Loucy (cell line): ENCODE results near the gene YIF1A.

ENCODE experiments used
- H2AFZ ChIP-seq: fragments of 200-600 bp; sonication (generic); 2 replicates; pipeline ENCODE4 v1.6.0; 2016; ENCODE audit warnings: antibody characterized with exemption, mild to moderate bottlenecking, low read length, moderate library complexity
- H3F3A ChIP-seq: fragments of 200-600 bp; 2 replicates; pipeline ENCODE4 v1.6.0; 2016; ENCODE audit warnings: antibody characterized with exemption, low read depth, mild to moderate bottlenecking
- H3K27me3 ChIP-seq: fragments of 200-600 bp; sonication (generic); 2 replicates; pipeline ENCODE4 v1.6.1; 2014; ENCODE audit warnings: low read length, mild to moderate bottlenecking; ENCODE audit not compliant: insufficient read depth, poor library complexity, severe bottlenecking
- H3K36me3 ChIP-seq: fragments of 200-600 bp; sonication (generic); 2 replicates; pipeline ENCODE4 v1.6.1; 2016; ENCODE audit warnings: low read length; ENCODE audit not compliant: insufficient read depth
- H3K4me1 ChIP-seq: fragments of 200-600 bp; sonication (generic); 2 replicates; pipeline ENCODE4 v1.5.1; 2014; ENCODE audit warnings: low read length, mild to moderate bottlenecking; ENCODE audit not compliant: insufficient read depth, poor library complexity, severe bottlenecking
- H3K4me2 ChIP-seq: fragments of 200-600 bp; sonication (generic); 2 replicates; pipeline ENCODE4 v1.6.0; 2014; ENCODE audit warnings: antibody characterized with exemption, low read length, low read depth, mild to moderate bottlenecking; ENCODE audit not compliant: poor library complexity, severe bottlenecking
- H3K4me3 ChIP-seq: fragments of 200-600 bp; sonication (generic); 2 replicates; pipeline ENCODE4 v1.5.1; 2014; ENCODE audit warnings: low read length, mild to moderate bottlenecking, mixed read lengths; ENCODE audit not compliant: poor library complexity, severe bottlenecking
- H3K79me2 ChIP-seq: fragments of 200-600 bp; sonication (generic); 2 replicates; pipeline ENCODE4 v1.6.1; 2014; ENCODE audit warnings: low read length; ENCODE audit not compliant: insufficient read depth
- H3K9ac ChIP-seq: fragments of 200-600 bp; sonication (generic); 2 replicates; pipeline ENCODE4 v1.6.0; 2014; ENCODE audit warnings: mild to moderate bottlenecking, low read depth, low read length, moderate library complexity; ENCODE audit not compliant: poor library complexity, severe bottlenecking
- H3K9me2 ChIP-seq: fragments of 200-600 bp; sonication (generic); replicated peaks from 2 replicates; pipeline ENCODE4 v1.6.1; 2016; ENCODE audit warnings: low read depth, low read length, mixed read lengths
- H3K9me3 ChIP-seq: fragments of 200-600 bp; sonication (generic); 2 replicates; pipeline ENCODE4 v1.6.1; 2014; ENCODE audit warnings: mild to moderate bottlenecking, antibody characterized with exemption, low read length, low read depth; ENCODE audit not compliant: insufficient read depth
- H4K20me1 ChIP-seq: fragments of 200-600 bp; sonication (generic); 2 replicates; pipeline ENCODE4 v1.6.0; 2014; ENCODE audit warnings: antibody characterized with exemption, low read length, mild to moderate bottlenecking; ENCODE audit not compliant: insufficient read depth, poor library complexity, severe bottlenecking
- CTCF ChIP-seq: fragments of 200-600 bp; sonication (generic); conservative IDR thresholded peaks from 2 replicates; pipeline ENCODE4 v1.5.1; 2014; ENCODE audit warnings: mild to moderate bottlenecking, antibody characterized with exemption, low read length
- EZH2phosphoT487 ChIP-seq: fragments of 200-600 bp; IDR thresholded peaks from 2 replicates; pipeline ENCODE4 v1.6.1; 2018; ENCODE audit warnings: antibody characterized with exemption, mild to moderate bottlenecking, moderate library complexity, borderline replicate concordance

YIF1A gene

GRCh38 chr11:66318600-66318970 is 29.6 kb upstream of the YIF1A start:
- TF ChIP-seq EZH2phosphoT487 (no peak), CTCF (no peak)
- H3K9ac ChIP-seq, result peak overlapping the region; percentile 66
- no peaks in the 10 kb centered on the region for H3K9me2 ChIP-seq
- no peaks in the 10 kb centered on the region for H3K79me2 ChIP-seq
- no peaks in the 10 kb centered on the region for H3K27me3 ChIP-seq
- no peaks in the 10 kb centered on the region for H3K9me3 ChIP-seq
- H3K4me2 ChIP-seq, result peak overlapping the region; percentile 69
- H3K36me3 ChIP-seq, result no peaks in the 10 kb centered on the region
- no peaks in the 10 kb centered on the region for H3F3A ChIP-seq
- H3K4me3 ChIP-seq, result peak overlapping the region; percentile 58
- H4K20me1 ChIP-seq, result no peaks in the 10 kb centered on the region
- H3K4me1 ChIP-seq, result peaks cover 36% of the 10 kb centered on the region
- H2AFZ ChIP-seq, result peak overlapping the region; percentile 3; the same call in 1 of the 2 replicates

- no peaks in the 10 kb centered on the region for H3K27me3 ChIP-seq
- no peaks in the 10 kb centered on the region for H4K20me1 ChIP-seq
- peak overlapping the region; percentile 69 for H3K4me2 ChIP-seq
- H2AFZ ChIP-seq, result peak overlapping the region; percentile 18; the same call in 1 of the 2 replicates
- H3K9ac ChIP-seq, result peak overlapping the region; percentile 66
- H3F3A ChIP-seq, result no peaks in the 10 kb centered on the region
- no peaks in the 10 kb centered on the region for H3K9me3 ChIP-seq
- no peaks in the 10 kb centered on the region for H3K9me2 ChIP-seq
- H3K36me3 ChIP-seq, result no peaks in the 10 kb centered on the region
- TF ChIP-seq CTCF, result no peak
- no peak for TF ChIP-seq EZH2phosphoT487
- peaks cover 42% of the 10 kb centered on the region for H3K4me1 ChIP-seq
- no peaks in the 10 kb centered on the region for H3K79me2 ChIP-seq
- peak overlapping the region; percentile 58 for H3K4me3 ChIP-seq
Measured at GRCh38 chr11:66317723-66318599, 29.0 kb upstream of the YIF1A start.

GRCh38 chr11:66317322-66317722 is 28.4 kb upstream of the YIF1A start:
- Histone ChIP-seq H4K20me1 (no peaks in the 10 kb centered on the region), H3K9me3 (no peaks in the 10 kb centered on the region), H2AFZ (0 out of 2 replicates have a peak overlapping the region, but pooled peaks have one; percentile 18), H3F3A (no peaks in the 10 kb centered on the region), H3K4me1 (peaks cover 43% of the 10 kb centered on the region), H3K27me3 (no peaks in the 10 kb centered on the region), H3K79me2 (no peaks in the 10 kb centered on the region), H3K4me2 (peak overlapping the region; percentile 69), H3K36me3 (no peaks in the 10 kb centered on the region), H3K4me3 (peak overlapping the region; percentile 58), H3K9me2 (no peaks in the 10 kb centered on the region), H3K9ac (peak overlapping the region; percentile 66)
- TF ChIP-seq CTCF (no peak), EZH2phosphoT487 (no peak)
